ENCODE data around the gene TIMM23.
"Not testable (repeated sequence)": the region's sequence is repeated elsewhere in the genome, so short reads cannot be mapped to it uniquely, and the experiment has no call there.

The TIMM23 gene, protein sequence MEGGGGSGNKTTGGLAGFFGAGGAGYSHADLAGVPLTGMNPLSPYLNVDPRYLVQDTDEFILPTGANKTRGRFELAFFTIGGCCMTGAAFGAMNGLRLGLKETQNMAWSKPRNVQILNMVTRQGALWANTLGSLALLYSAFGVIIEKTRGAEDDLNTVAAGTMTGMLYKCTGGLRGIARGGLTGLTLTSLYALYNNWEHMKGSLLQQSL

GRCh38 chr10:45972106-45972812 lies at the start of gene TIMM23:
Gene TIMM23 (plus strand): TSS chr10:45972489. CDS start chr10:45972625, 136 bp downstream.
- DNase-seq (ENCODE audit: low read depth), result peak; percentile 83

GRCh38 chr10:45926790-45927189 lies 45.5 kb upstream of the TIMM23 start:
- DNase-seq (ENCODE audit: low read depth), result not testable (repeated sequence)

DNA sequence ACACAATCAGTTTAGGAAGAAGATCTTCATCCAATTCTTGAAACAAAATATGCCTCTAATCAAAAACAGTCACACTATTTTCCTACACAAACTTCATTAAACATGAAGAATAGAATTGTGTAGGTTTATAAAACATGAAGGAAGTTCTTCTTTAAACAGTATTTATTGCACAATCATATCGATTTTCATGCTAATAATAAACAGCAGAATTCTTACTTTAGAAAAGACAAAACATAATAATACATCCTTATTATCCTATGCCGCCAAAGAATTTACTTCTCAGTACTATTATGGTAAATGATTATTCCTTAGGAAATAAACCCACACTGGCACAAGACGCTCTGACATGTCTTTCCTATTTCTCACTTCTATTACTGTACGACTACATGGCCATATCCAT lies 41.0 kb upstream of the TIMM23 start:
- DNase-seq (ENCODE audit: low read depth), result not testable (repeated sequence)

- not testable (repeated sequence) for DNase-seq (ENCODE audit: low read depth)
Observed at GRCh38 chr10:45934788-45935187, 37.5 kb upstream of the TIMM23 start.

GRCh38 chr10:45939176-45939697 lies 33.1 kb upstream of the TIMM23 start:
- DNase-seq (ENCODE audit: low read depth), result not testable (repeated sequence)

- not testable (repeated sequence) for DNase-seq (ENCODE audit: low read depth)
Observed at GRCh38 chr10:45941196-45941595, 31.1 kb upstream of the TIMM23 start.

DNA sequence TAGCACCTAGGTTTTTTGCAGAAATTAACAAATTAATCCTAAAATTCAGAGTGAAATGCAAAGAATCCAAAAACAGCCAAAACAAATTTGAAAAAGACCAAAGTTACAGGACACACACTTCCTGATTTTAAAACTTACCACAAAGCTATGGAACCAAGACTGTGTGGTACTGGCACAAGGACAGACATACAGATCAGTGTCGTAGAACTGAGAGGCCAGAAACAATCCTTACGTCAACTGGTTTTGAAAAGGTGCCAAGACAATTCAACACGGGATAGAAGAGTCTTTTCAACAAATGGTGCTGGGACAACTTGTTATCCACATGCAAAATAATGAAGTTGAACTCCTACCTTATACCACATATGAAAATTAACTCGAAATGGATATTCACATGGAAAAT lies 26.8 kb upstream of the TIMM23 start:
- DNase-seq (ENCODE audit: low read depth), result not testable (repeated sequence)

- not testable (repeated sequence) for DNase-seq (ENCODE audit: low read depth)
Observed at GRCh38 chr10:45947363-45947762, 24.9 kb upstream of the TIMM23 start.

GRCh38 chr10:45948801-45949200 lies 23.5 kb upstream of the TIMM23 start:
- DNase-seq (ENCODE audit: low read depth), result peak; percentile 40

DNA sequence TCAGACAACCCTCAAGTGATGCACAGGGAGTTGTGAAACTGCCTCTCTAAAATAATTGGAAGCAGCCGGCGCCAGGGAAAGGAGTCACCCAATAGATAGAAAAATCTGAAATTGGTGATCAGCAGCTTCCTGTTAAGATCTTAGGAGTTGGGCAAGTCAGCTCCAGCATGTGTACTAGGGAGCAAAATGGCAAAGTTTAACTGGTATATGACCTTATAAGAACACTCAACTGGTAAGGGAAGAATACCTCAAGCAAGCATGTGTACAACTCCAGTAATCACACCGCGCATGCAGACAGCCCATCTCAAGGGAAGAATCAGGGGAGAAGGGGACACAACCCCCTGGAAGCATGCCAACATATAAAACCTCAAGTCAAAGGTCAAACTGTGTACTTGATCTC lies 17.9 kb upstream of the TIMM23 start:
- not testable (repeated sequence) for DNase-seq (ENCODE audit: low read depth)

DNA sequence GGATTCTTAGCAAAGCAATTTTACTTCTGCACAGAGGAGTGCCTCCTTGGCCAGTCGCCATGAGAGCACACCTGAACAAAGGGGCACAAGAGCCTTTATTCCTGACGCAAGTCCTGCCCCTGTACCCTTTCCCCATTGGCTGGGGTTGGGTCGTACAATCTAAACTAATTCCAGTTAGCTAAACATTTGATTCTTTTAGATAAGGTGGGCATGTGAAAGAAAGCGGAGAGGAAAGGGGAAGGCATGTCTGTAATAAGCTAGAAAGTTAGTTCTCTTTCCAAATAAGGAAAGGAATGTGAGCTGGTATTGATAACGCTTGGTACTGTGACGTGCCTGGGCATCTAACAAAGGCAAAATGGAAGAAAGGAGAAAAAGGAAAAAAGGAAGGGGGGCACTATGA lies 15.7 kb upstream of the TIMM23 start:
- not testable (repeated sequence) for DNase-seq (ENCODE audit: low read depth)

DNA sequence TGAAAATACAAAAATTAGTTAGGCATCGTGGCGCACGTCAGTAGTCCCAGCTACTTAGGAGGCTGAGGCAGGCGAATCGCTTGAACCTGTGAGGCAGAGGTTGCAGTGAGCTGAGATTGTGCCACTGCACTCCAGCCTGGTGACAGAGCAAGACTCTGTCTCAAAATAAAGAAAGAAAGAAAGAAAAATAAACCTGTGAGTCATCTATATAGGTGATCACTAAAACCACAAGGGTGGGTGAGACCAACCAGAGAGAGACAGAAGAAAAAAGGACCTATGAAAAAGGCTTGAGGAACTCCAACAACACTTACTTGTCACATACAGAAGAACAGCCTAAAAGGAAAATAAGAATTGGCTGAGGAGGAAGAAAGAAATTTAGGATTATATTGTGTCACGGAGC lies 14.4 kb upstream of the TIMM23 start:
- DNase-seq (ENCODE audit: low read depth), result not testable (repeated sequence)

DNA sequence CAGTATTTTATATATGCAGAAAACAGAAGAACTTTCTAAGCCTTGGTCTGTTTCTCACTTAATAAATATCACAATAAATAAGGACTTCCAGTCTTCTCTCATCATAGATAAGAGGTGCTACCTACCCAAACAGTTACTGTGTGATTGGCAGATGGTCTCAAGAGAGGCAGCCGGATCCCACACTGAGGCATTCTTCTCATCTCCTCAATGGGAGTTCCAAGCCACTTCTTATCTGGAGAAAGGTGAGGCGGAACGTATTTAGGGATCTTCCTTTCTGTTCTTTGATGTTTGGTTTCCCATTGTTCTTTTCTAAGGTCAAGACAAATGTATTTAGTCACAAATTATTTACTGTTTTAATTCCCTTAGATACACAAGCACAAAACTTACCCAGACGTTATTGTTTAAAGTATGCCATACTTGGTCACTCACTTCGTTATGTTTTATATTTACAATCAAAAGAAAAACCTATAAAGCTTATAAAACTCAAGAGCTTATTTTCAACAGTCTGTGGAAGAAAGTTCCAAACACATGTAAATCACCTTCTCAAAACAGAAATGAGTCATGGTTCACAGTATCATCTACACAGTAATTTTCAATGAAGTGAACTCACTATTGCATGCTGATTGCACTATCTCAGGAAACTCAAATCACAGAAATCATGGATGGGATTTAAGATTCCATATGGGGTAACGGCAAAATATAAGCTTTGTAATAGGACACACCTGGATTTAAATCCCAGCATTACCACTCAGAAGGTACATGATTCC lies 9.4 kb upstream of the TIMM23 start:
- DNase-seq (ENCODE audit: low read depth), result not testable (repeated sequence)

- DNase-seq (ENCODE audit: low read depth), result not testable (repeated sequence)
Observed at GRCh38 chr10:45971019-45971418, 1.3 kb upstream of the TIMM23 start.

DNA sequence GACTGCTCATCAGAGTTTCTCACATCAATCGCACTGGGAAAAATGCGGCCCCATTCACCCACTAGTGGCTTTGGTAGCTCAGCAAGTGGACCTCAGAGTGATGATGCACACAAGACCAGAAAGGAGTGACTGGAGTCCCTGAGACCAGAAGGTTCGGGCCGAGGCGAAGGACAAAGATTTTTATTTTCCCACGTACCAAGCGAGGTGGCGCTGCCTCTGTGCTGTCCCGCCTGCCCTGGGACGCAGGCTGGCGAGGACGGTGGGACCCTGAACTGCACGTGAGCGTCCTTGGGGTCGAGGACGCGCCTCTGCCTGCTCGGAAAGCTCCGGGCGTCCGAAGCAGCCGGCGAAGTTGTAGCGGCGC lies 565 bp upstream of the TIMM23 start:
- peak; percentile 1 for DNase-seq (ENCODE audit: low read depth)

GRCh38 chr10:45972813-45973169 lies 502 bp downstream of the TIMM23 start:
- peak; percentile 26 for DNase-seq (ENCODE audit: low read depth)

- DNase-seq (ENCODE audit: low read depth), result peak; percentile 17
Observed at GRCh38 chr10:45974041-45974440, 1.8 kb downstream of the TIMM23 start.

- DNase-seq (ENCODE audit: low read depth), result not testable (repeated sequence)
Observed at GRCh38 chr10:45978554-45978953, 6.3 kb downstream of the TIMM23 start.

DNA sequence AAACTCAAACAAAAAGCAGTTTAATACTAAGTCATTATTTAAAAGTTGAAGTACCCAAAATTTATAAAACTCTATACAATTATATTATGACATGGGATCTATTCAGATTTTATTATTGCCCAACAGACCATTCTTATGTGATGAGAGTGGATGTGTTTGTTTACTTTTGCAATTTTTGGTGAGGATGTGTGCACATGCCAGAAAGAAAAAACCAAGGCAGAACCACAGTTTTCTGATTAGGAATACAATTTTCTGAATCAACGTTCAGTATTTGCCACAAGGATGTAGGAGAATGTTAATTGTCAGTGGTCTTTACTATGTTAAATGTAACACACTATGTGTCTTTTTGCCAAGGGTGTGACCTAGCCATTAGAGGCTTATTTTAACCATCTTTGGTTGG lies 9.1 kb downstream of the TIMM23 start:
- not testable (repeated sequence) for DNase-seq (ENCODE audit: low read depth)

DNA sequence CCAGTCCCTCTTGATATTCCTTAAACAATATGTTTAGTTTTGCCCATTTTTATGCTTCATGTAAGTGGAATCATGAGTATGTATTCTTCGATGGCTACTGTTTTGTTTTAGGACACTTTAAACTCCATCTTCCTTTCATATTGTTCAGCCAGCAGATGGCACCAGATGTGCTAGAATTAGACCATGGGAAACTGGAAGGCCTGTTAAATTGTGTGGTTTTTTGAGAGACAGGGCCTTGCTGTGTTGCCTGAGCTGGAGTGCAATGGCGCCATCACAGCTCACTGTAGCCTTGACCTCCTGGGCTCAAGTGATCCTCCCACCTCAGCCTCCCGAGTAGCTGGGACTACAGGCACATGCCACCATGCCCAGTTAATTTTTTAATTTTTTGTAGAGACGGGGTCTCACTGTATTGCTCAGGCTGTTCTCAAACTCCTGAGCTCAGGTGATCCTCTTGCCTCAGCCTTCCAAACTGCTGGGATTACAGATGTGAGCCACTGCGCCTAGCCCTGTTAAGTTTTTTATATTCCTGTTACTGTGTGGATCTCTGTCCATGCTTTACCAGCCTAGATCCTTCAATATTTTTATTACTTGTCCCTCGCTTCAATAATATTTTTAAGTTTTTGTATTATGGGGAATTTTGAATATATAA lies 11.4 kb downstream of the TIMM23 start:
- peak; percentile 75 for DNase-seq (ENCODE audit: low read depth)

- DNase-seq (ENCODE audit: low read depth), result peak; percentile 59
Observed at GRCh38 chr10:45984473-45984872, 12.2 kb downstream of the TIMM23 start.

DNA sequence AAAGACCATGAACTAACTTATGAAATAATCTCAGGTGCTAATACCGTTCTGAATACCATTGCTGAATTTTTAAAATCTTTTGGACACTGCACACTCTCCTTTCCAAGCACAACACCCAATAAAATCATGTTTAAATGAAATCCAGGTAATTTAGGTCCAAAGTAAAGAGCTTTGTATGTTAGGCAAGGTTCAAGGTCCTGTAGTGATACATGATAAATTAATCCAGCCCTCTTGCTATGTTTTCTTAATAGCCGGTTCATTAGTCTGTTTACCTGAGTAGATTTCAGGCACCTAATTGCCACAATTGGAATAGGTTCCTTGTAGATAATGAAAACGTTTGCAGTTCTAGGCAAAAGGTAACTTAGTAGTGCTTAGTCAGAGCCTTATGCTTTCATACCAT lies 13.3 kb downstream of the TIMM23 start:
- DNase-seq (ENCODE audit: low read depth), result not testable (repeated sequence)
